HG03175 (cell line): ENCODE measurements around the gene FLYWCH1.
A peak's percentile ranks its signal among the peaks of the same experiment; 100 is the strongest.
"Not testable (repeated sequence)": the region's sequence is repeated elsewhere in the genome, so short reads cannot be mapped to it uniquely, and the experiment has no call there.

ENCODE experiments used
- ATAC-seq: cut with Tn5 transposase; IDR thresholded peaks from one replicate; pipeline ENCODE4 v1.9.1; 2021; ENCODE audit warnings: mild to moderate bottlenecking, moderate library complexity; ENCODE audit not compliant: unreplicated experiment

Gene FLYWCH1

GRCh38 chr16:2925951-2926649 lies 14.4 kb downstream of the FLYWCH1 start:
- ATAC-seq = no peak

- ATAC-seq = no peak
These were observed 14.9 kb downstream of the FLYWCH1 start for GRCh38 chr16:2926650-2926999.

- peak; percentile 67 for ATAC-seq
These were observed 15.4 kb downstream of the FLYWCH1 start for GRCh38 chr16:2927010-2927646.

GRCh38 chr16:2928151-2928550 lies 16.4 kb downstream of the FLYWCH1 start:
- ATAC-seq = not testable (repeated sequence)

- ATAC-seq = no peak
These were observed 17.1 kb downstream of the FLYWCH1 start for GRCh38 chr16:2928796-2929195.

GRCh38 chr16:2929693-2930092 lies 18.0 kb downstream of the FLYWCH1 start:
- no peak for ATAC-seq

- ATAC-seq = no peak
These were observed 18.5 kb downstream of the FLYWCH1 start for GRCh38 chr16:2930236-2930635.

GRCh38 chr16:2931231-2931914 lies 19.6 kb downstream of the FLYWCH1 start:
- ATAC-seq = not testable (repeated sequence)

- no peak for ATAC-seq
These were observed 21.4 kb downstream of the FLYWCH1 start for GRCh38 chr16:2933136-2933535.

GRCh38 chr16:2933701-2934100 lies 22.0 kb downstream of the FLYWCH1 start:
- ATAC-seq = no peak

GRCh38 chr16:2934450-2934849 lies 22.7 kb downstream of the FLYWCH1 start:
- ATAC-seq = no peak

GRCh38 chr16:2936436-2937011 lies 24.8 kb downstream of the FLYWCH1 start:
- ATAC-seq = no peak

- no peak for ATAC-seq
These were observed 25.4 kb downstream of the FLYWCH1 start for GRCh38 chr16:2937170-2937569.

- no peak for ATAC-seq
These were observed 26.5 kb downstream of the FLYWCH1 start for GRCh38 chr16:2938206-2938605.

GRCh38 chr16:2939968-2940367 lies 28.2 kb downstream of the FLYWCH1 start:
- ATAC-seq = no peak

- no peak for ATAC-seq
These were observed 30.3 kb downstream of the FLYWCH1 start for GRCh38 chr16:2942045-2942444.

GRCh38 chr16:2943716-2944115 lies 32.0 kb downstream of the FLYWCH1 start:
- ATAC-seq = not testable (repeated sequence)

- ATAC-seq = no peak
These were observed 34.9 kb downstream of the FLYWCH1 start for GRCh38 chr16:2946649-2947048.

GRCh38 chr16:2948807-2949704 lies 37.3 kb downstream of the FLYWCH1 start:
- no peak for ATAC-seq

- no peak for ATAC-seq
These were observed 38.1 kb downstream of the FLYWCH1 start for GRCh38 chr16:2949705-2950352.
